ENCODE data around the gene MYO1F.

DNA sequence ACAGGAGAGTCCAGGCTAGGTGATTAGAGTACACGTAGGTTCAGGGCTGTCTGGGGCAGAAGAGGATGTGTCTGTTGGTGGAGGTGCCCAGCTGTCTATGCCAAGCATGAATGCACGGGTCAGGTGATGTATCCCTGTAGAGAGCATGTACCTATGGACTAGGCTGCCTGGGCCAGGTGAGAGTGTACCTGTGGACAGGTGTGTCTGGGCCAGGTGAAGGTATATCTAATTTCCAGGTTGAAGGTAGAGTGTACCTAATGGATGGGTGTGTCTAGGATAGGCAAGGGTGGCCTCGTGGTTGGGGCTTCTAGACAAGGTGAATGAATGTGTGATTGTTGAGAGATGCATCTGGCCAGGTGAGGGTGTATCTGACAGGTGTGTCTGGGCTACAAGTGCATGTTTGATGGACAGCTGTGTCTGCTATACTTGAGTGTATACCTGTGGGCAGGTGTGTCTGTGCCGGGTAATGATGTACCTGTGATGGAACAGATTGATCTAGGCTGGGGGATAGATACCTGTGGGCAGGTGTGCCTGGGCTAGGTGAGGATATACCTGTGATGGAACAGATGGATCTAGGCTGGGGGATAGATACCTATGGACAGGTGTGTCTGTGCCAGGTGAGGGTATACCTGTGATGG is 47.8 kb downstream of the MYO1F start:
- TF ChIP-seq, protein P1, sequence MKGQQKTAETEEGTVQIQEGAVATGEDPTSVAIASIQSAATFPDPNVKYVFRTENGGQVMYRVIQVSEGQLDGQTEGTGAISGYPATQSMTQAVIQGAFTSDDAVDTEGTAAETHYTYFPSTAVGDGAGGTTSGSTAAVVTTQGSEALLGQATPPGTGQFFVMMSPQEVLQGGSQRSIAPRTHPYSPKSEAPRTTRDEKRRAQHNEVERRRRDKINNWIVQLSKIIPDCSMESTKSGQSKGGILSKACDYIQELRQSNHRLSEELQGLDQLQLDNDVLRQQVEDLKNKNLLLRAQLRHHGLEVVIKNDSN (IDR thresholded peaks at IDR 0.05): no peak
- no peak for TF ChIP-seq YY1 (IDR thresholded peaks at IDR 0.05; ENCODE audit: low read depth)
- no peak for TF ChIP-seq CEBPB (IDR thresholded peaks at IDR 0.05)

All from Ishikawa (cell line).